Osteocyte (in vitro differentiated cells): ENCODE results near the gene TNFRSF1B. TPM values are rescaled to one million over a fixed set of nuclear protein-coding genes. Genes with fewer than 3 reads are reported as not detected.

Experiments used
- DNase-seq: peaks from one replicate; pipeline ENCODE4 v3.0.0; 2021; ENCODE audit warnings: mixed read lengths; ENCODE audit not compliant: unreplicated experiment; ENCODE audit errors: extremely low spot score
- H3K27ac Mint-ChIP-seq: one replicate; pipeline ENCODE4 v1.8.0; 2021; ENCODE audit warnings: mild to moderate bottlenecking, mixed read lengths; ENCODE audit not compliant: unreplicated experiment
- H3K27me3 Mint-ChIP-seq: one replicate; pipeline ENCODE4 v1.8.0; 2021; ENCODE audit warnings: mixed read lengths; ENCODE audit not compliant: unreplicated experiment
- H3K36me3 Mint-ChIP-seq: one replicate; pipeline ENCODE4 v1.8.0; 2021; ENCODE audit warnings: mixed read lengths; ENCODE audit not compliant: unreplicated experiment
- H3K4me1 Mint-ChIP-seq: one replicate; pipeline ENCODE4 v1.8.0; 2021; ENCODE audit warnings: mixed read lengths; ENCODE audit not compliant: unreplicated experiment
- H3K4me3 Mint-ChIP-seq: one replicate; pipeline ENCODE4 v1.8.0; 2021; ENCODE audit warnings: mild to moderate bottlenecking, moderate library complexity, mixed read lengths; ENCODE audit not compliant: unreplicated experiment
- H3K9me3 Mint-ChIP-seq: one replicate; pipeline ENCODE4 v1.8.0; 2021; ENCODE audit warnings: mixed read lengths; ENCODE audit not compliant: unreplicated experiment
- total RNA-seq: library from RNA; stranded (reverse); gene quantifications from 2 replicates; pipeline ENCODE4 v1.2.1, GENCODE V29; 2021
- TF ChIP-seq, protein P1 (sequence below): fragments of 200-600 bp; sonication (generic); IDR thresholded peaks from 2 replicates; pipeline ENCODE4 v1.5.0; 2021; ENCODE audit warnings: antibody characterized with exemption, mild to moderate bottlenecking, moderate library complexity

TNFRSF1B gene
- total RNA-seq, 1 donor from 2014 or later: 7.4 TPM

GRCh38 chr1:12148958-12149790, 17.6 kb upstream of the TNFRSF1B start:
- no peak overlapping the region for H3K4me3 Mint-ChIP-seq
- peaks cover 8% of the 10 kb centered on the region for H3K9me3 Mint-ChIP-seq
- H3K27me3 Mint-ChIP-seq: no peaks in the 10 kb centered on the region
- peaks cover 1% of the 10 kb centered on the region for H3K36me3 Mint-ChIP-seq
- peaks cover 29% of the 10 kb centered on the region for H3K4me1 Mint-ChIP-seq
- DNase-seq: no peak
- TF ChIP-seq, protein P1, sequence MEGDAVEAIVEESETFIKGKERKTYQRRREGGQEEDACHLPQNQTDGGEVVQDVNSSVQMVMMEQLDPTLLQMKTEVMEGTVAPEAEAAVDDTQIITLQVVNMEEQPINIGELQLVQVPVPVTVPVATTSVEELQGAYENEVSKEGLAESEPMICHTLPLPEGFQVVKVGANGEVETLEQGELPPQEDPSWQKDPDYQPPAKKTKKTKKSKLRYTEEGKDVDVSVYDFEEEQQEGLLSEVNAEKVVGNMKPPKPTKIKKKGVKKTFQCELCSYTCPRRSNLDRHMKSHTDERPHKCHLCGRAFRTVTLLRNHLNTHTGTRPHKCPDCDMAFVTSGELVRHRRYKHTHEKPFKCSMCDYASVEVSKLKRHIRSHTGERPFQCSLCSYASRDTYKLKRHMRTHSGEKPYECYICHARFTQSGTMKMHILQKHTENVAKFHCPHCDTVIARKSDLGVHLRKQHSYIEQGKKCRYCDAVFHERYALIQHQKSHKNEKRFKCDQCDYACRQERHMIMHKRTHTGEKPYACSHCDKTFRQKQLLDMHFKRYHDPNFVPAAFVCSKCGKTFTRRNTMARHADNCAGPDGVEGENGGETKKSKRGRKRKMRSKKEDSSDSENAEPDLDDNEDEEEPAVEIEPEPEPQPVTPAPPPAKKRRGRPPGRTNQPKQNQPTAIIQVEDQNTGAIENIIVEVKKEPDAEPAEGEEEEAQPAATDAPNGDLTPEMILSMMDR: no peak
- no peak overlapping the region for H3K27ac Mint-ChIP-seq

- Mint-ChIP-seq H3K9me3 (peaks cover 8% of the 10 kb centered on the region), H3K27ac (no peak overlapping the region), H3K27me3 (no peaks in the 10 kb centered on the region), H3K4me3 (no peak overlapping the region), H3K4me1 (peaks cover 27% of the 10 kb centered on the region), H3K36me3 (peaks cover 1% of the 10 kb centered on the region)
- TF ChIP-seq, protein P1: no peak
- no peak for DNase-seq
Measured at GRCh38 chr1:12149791-12150175, 17.0 kb upstream of the TNFRSF1B start.

- no peak for DNase-seq
- Mint-ChIP-seq H3K4me3 (no peak overlapping the region), H3K9me3 (peaks cover 8% of the 10 kb centered on the region), H3K27ac (no peak overlapping the region), H3K27me3 (no peaks in the 10 kb centered on the region), H3K4me1 (peaks cover 30% of the 10 kb centered on the region), H3K36me3 (peaks cover 1% of the 10 kb centered on the region)
- TF ChIP-seq, protein P1: no peak
Measured at GRCh38 chr1:12150456-12151200, 16.2 kb upstream of the TNFRSF1B start.

GRCh38 chr1:12151465-12151864, 15.3 kb upstream of the TNFRSF1B start:
- Mint-ChIP-seq H3K4me1 (peaks cover 30% of the 10 kb centered on the region), H3K36me3 (peaks cover 1% of the 10 kb centered on the region), H3K27ac (no peak overlapping the region), H3K4me3 (no peak overlapping the region), H3K27me3 (no peaks in the 10 kb centered on the region), H3K9me3 (peaks cover 8% of the 10 kb centered on the region)
- no peak for DNase-seq
- TF ChIP-seq, protein P1: no peak
